DMS79 (cell line): Measurements from ENCODE around the gene ABHD12.
"Not testable (repeated sequence)": the region's sequence is repeated elsewhere in the genome, so short reads cannot be mapped to it uniquely, and the experiment has no call there.

Experiments used
- DNase-seq: peaks from one replicate; lab custom pipeline; 2025; lab: John Stamatoyannopoulos, UW

The ABHD12 gene

DNA sequence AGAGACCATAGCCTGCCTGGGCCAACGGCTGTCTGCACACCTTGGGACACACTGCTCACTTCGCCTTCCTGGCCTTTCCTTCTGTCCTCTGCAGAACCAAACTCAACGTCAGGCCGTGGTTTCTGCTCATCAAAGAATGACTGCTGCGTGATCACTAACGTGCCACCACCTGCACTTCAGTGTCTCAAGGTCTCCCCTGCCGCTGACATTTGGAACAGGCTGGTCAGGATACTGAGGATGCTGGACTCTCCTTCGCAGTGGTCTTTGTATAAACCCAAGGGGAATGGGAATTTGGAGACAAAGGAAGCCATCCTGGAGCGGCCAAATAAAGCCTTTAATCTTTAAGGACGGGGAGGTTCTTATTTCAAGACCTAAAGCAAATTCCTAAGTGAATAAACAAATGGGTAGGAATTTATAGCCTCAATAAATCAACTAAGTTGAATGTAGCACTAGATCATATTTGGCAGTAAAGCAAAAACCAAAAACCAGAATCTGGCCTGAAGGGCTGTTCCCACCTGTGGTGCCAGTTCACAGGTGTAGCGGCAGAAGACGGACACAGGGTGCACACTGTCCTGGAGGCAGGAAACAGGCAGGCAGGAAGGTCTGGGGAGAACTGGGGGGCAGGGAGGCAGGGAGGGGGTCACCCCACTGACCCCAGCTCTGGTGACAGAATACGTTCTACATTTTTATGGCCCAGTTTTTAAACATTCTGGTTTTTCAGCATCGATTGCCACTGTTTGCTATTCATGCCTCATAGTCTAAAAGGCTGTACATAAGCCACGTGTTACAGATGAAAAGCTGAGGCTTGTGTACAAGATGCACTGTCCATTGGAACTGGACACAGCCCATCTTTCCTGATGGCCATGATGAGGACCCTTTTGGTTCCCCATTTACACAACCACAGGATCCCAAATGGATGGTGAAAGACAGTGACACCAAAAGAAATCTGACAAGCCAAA, 36.6 kb downstream of the ABHD12 start:
- DNase-seq = no peak

DNA sequence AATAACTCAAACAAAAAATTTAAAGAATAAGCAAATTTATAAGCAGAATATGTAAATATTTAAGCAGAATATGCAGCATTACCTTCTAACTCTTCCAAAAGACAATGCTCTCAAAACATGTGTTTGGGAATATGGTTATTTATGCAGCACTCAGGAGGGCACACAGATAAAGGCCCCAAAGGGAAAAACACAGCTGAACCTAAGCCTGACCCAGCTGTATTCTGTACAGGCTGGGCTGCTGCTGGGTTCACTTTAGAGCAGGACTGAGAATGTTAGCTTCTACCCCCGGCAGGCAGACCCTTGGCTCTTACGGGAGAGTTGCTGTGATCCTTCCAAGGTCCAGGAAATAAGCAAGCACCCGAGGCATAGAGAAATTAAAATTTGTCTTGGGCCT, 37.3 kb downstream of the ABHD12 start:
- no peak for DNase-seq

- no peak for DNase-seq
Measured at GRCh38 chr20:25352746-25353145, 37.9 kb downstream of the ABHD12 start.

DNA sequence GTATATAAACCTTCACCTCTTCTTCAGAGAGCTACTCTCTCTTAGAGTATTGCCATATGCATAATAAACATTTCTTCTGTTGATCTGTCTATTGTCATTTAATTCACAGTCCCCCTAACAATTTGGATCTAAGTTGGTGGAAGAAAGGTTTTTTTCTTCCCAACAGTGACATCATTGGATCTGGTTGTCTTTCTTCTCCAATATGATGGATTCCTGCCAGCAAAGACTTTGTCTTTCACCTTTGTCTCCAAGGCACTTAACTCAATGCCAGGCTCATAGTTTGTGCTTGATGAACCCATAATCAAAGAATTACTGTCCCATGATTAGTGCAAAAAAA, 39.6 kb downstream of the ABHD12 start:
- no peak for DNase-seq

DNA sequence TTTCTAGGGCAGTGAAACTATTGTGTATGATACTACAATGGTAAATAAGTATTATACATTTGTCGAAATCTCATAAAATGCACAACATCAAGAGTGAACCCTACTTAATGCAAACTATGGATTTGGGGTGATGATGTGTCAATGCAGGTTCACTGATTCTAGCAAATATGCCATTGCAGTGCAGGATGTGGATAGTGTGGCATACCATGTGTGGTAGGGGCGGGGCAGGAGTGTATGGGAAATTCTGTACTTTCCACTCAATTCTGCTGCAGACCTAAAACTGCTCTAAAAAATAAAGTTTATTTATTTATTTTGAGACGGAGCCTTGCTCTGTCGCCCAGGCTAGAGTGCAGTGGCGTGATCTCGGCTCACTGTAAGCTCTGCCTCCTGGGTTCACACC, 44.3 kb downstream of the ABHD12 start:
- no peak for DNase-seq

DNA sequence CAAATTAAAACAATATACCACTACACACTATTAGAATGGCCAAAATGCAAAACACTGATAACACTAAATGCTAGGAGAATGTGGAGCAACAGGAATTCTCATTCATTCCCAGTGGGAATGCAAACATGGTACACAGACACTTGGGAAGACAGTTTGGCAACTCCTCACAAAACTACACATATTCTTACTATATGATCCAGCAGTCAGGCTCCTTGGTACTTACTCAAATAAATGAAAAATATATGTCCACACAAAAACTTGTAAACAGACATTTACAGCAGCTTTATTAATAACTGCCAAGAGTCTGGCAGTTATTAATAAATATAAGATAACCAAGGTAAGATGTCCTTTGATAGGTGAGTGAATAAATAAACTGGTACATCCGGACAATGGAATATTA, 44.9 kb downstream of the ABHD12 start:
- DNase-seq = no peak

- DNase-seq = no peak
Measured at GRCh38 chr20:25344634-25345033, 46.0 kb downstream of the ABHD12 start.

- DNase-seq = peak; percentile 49
Measured at GRCh38 chr20:25341716-25342680, 48.6 kb downstream of the ABHD12 start.

DNA sequence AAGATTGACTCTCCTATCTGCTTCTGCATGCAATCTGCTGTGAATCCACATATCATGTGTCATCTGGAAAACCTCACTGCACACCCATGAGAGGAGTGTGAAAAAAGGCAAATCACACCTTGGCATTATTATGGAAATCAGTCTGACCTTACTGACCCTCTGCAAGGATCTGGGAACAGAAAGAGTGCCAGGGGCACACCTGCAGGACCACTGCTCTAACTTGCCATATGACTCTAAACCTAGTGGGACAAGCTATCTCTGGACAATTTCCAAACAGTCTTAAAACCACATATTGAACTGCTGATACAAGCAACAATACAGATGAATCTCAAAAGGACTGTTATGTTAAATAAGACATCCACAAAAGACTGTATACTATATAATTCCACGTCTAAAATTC, 50.3 kb downstream of the ABHD12 start:
- DNase-seq = no peak

GRCh38 chr20:25339608-25340007, 51.0 kb downstream of the ABHD12 start:
- no peak for DNase-seq

GRCh38 chr20:25338112-25339023, 52.3 kb downstream of the ABHD12 start:
- DNase-seq = no peak

DNA sequence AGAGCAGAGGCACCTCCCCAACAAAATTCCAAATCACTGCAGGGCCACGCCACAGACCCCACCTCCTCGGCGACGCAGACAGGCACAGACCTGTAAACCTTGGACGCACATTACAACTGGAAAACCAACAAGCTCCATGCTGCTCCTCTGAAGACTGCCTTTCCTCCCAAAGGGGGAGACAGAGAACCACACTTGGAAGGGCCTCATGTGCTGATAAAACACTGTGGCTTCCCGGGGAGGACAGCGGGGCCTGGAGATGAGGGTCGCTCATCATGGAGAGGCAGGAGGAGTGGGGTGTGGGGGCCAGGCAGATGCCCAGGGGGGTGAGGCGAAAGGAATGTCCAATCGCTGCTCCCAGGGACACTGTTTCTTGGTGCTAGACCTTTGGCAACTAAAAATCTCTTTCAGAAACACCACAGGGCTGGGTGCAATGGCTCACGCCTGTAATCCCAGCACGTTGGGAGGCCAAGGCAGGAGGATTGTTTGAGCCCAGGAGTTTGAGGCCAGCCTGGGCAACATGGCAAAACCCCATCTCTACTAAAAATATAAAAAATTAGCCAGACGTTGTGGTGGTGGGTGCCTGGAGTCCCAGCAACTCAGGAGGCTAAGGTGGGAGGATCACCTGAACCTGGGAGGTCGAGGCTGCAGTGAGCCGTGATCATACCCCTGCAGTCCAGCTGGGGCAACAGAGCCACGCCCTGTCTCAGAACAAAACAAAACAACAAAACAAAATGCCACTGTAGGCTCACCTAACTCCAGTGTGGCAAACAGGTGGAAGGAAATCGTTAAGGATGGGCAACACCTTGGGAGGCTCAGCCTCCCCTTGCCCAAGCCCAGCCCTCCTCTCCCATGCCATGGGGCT, 53.8 kb downstream of the ABHD12 start:
- no peak for DNase-seq

DNA sequence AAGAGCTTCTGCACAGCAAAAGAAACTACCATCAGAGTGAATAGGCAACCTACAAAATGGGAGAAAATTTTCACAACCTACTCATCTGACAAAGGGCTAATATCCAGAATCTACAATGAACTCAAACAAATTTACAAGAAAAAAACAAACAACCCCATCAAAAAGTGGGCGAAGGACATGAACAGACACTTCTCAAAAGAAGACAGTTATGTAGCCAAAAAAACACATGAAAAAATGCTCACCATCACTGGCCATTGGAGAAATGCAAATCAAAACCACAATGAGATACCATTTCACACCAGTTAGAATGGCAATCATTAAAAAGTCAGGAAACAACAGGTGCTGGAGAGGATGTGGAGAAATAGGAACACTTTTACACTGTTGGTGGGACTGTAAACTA, 55.7 kb downstream of the ABHD12 start:
- DNase-seq = not testable (repeated sequence)

GRCh38 chr20:25328954-25329498, 61.6 kb downstream of the ABHD12 start:
- DNase-seq = no peak

- no peak for DNase-seq
Measured at GRCh38 chr20:25327521-25328235, 63.0 kb downstream of the ABHD12 start.

DNA sequence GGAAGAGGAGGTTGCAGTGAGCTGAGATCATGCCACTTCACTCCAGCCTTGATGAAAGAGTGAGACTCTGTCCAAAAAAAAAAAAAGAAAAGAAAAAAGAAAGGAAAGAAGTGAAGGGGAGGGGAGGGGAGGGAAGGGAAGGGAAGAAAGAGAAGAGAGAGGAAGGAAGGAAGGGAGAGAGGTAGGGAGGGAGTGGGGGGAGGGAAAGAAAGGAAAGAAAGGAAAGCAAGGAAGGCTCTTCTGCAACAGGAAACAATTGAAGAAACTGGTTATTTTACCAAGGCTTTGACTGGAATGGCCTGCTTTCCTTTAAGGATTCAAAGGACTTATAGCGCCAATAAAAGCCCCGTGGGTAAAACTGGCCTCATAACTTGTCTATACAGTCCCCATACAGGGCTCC, 64.6 kb downstream of the ABHD12 start:
- DNase-seq = no peak

- DNase-seq = no peak
Measured at GRCh38 chr20:25325073-25325472, 65.6 kb downstream of the ABHD12 start.

- DNase-seq = no peak
Measured at GRCh38 chr20:25324412-25324811, 66.2 kb downstream of the ABHD12 start.

GRCh38 chr20:25323496-25324246, 67.0 kb downstream of the ABHD12 start:
- no peak for DNase-seq
